A673 (cell line): ENCODE data around the gene BHMT.

Experiments
- CTCF ChIP-seq: fragments of 300-800, 200-600 bp; sonication (generic); conservative IDR thresholded peaks from 2 replicates; pipeline ENCODE4 v1.5.1; 2017; ENCODE audit warnings: low read depth, mild to moderate bottlenecking, antibody characterized with exemption, low read length, moderate library complexity, mixed read lengths
- EZH2 ChIP-seq: fragments of 200-600 bp; sonication (generic); IDR thresholded peaks from 2 replicates; pipeline ENCODE4 v1.6.1; 2017; ENCODE audit warnings: borderline replicate concordance, low read depth, mild to moderate bottlenecking, mixed read lengths, antibody characterized with exemption, low read length; ENCODE audit not compliant: poor library complexity, severe bottlenecking

DNA sequence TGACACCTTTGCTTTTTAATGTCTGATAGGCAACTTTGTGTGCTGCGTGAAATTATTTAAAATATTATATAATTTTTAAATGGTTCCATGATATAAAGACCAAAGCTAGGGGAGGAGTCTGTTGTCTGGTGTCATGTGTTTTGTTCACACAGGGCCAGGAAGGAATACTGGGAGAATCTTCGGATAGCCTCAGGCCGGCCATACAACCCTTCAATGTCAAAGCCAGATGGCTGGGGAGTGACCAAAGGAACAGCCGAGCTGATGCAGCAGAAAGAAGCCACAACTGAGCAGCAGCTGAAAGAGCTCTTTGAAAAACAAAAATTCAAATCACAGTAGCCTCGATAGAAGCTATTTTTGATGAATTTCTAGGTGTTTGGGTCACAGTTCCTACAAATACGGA, 19.2 kb downstream of the BHMT start:
- TF ChIP-seq CTCF (no peak), EZH2 (no peak)
